Parietal lobe (tissue), 1 donor: ENCODE measurements around the gene CD27. TPM values are rescaled to one million over a fixed set of nuclear protein-coding genes. Genes with fewer than 3 reads are reported as not detected.

Source experiments
- total RNA-seq: library from RNA; depleted of rRNA; stranded (reverse); fragments of >200 nt; gene quantifications from one replicate; pipeline ENCODE4 v1.2.3, GENCODE V29; 2014

Gene CD27
- total RNA-seq, result 0.63 TPM

GRCh38 chr12:6444704-6445688 lies at the start of gene CD27:
TSS of gene CD27 (plus strand) at chr12:6444955. CDS start at chr12:6445096, 141 bp downstream.

GRCh38 chr12:6451348-6452244 lies 6.8 kb downstream of the CD27 start, which contains the start of gene TAPBPL:
TSS of gene TAPBPL (plus strand) at chr12:6452042. CDS start at chr12:6452249, 207 bp downstream.

GRCh38 chr12:6470375-6471163 lies 25.8 kb downstream of the CD27 start, which contains the start of gene VAMP1:
TSS of gene VAMP1 (minus strand) at chr12:6470677. CDS start at chr12:6470531, 146 bp downstream.

DNA sequence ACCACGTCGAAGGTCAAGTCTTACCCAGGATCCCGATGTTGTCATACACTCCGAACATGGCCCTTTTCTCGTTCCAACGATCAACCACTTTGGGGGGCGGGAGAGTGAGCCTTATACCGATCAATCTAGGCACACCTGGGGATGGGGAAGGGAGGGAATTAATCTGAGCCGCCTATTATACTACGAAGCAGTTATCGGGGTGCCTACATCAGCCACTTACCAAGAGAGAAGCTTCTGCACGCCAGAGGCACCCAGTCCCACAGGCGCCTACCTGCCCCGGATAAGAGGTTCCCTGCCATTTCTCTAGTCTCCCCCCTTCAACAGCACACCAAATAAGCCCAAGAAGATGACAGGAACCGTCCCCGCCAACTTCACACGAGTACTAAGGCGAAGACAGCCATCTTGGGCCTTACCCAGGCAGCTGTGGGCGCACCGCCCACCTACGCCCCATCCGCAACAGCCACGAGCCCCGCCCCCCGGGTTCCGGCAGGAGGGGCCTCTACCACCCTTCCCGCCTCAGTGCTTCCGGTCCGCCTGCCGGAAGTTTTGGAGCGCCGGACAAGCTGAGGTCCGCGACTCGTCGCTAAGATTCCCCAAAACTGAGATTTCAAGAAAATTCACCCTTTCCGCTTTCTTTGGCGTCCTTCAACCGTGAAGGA lies 48.2 kb downstream of the CD27 start, which contains the start of gene MRPL51:
Gene MRPL51 (minus strand): TSS at position 425 of the 659 bp plus-strand sequence. CDS start 126 bp downstream, at position 299.

GRCh38 chr12:6493497-6494257 lies 48.9 kb downstream of the CD27 start, which contains the start of gene NCAPD2:
TSS of gene NCAPD2 (plus strand) at chr12:6494102. CDS start at chr12:6495099, 997 bp downstream.

Other genes starting within 250 kb of the CD27 start
- gene CD9, start 244.6 kb upstream of the CD27 start, total RNA-seq, result 17.8 TPM
- gene PLEKHG6, start 134.3 kb upstream of the CD27 start, total RNA-seq, result not detected
- gene TNFRSF1A, start 102.9 kb upstream of the CD27 start, total RNA-seq, result 8.5 TPM
- not detected for gene SCNN1A, start 69.4 kb upstream of the CD27 start, total RNA-seq
- gene LTBR, start 60.8 kb upstream of the CD27 start, total RNA-seq, result 1.6 TPM
- gene TAPBPL, start 7.1 kb downstream of the CD27 start, total RNA-seq, result 0.94 TPM
- 5.9 TPM for gene VAMP1, start 25.7 kb downstream of the CD27 start, total RNA-seq
- 33.5 TPM for gene MRPL51, start 48.3 kb downstream of the CD27 start, total RNA-seq
- gene NCAPD2, start 49.1 kb downstream of the CD27 start, total RNA-seq, result 19.4 TPM
- gene GAPDH, start 89.6 kb downstream of the CD27 start, total RNA-seq, result 1,745 TPM
- gene IFFO1, start 111.1 kb downstream of the CD27 start, total RNA-seq, result 6.6 TPM
- gene NOP2, start 123.3 kb downstream of the CD27 start, total RNA-seq, result 18.5 TPM
- 210 TPM for gene CHD4, start 162.4 kb downstream of the CD27 start, total RNA-seq
- 0.94 TPM for gene LPAR5, start 191.0 kb downstream of the CD27 start, total RNA-seq
- 1.6 TPM for gene ACRBP, start 202.5 kb downstream of the CD27 start, total RNA-seq
- 83.6 TPM for gene ING4, start 218.2 kb downstream of the CD27 start, total RNA-seq
- gene ZNF384, start 244.4 kb downstream of the CD27 start, total RNA-seq, result 32.2 TPM